A549 (cell line): ENCODE measurements around the gene CREB5. TPM values are rescaled to one million over a fixed set of nuclear protein-coding genes. Genes with fewer than 3 reads are reported as not detected.

Experiments used
- ATAC-seq, 2 experiments: fragments of 200-7000 bp in 1 of 2; fragments of >200 bp in 1 of 2; cut with Nextera tagmentation in 1 of 2; cut with Tn5 transposase in 1 of 2; 3 replicates each; pipeline versions ENCODE4 v1.8.0 to v1.9.1; 2018 to 2020; ENCODE audit warnings: mild to moderate bottlenecking in 1 of 2, moderate library complexity in 1 of 2
- CTCF ChIA-PET: fragments of 300-600 bp; sonication (Branson Sonifier 250); formaldehyde crosslinking; extraction: SDS; loops from one replicate; lab custom pipeline; 2021; ENCODE audit warnings: antibody characterized with exemption, inconsistent platforms; lab: Yijun Ruan, JAX
- POLR2A ChIA-PET: fragments of 350-600 bp; formaldehyde crosslinking; extraction: SDS; loops from one replicate; lab custom pipeline; 2021; ENCODE audit warnings: antibody characterized with exemption, inconsistent platforms; lab: Yijun Ruan, JAX
- DNase-seq, 2 experiments: peaks; one replicate each; pipeline versions ENCODE4 v3.0.0 to v3.0.0-alpha.2; 2011 to 2016; ENCODE audit warnings: low read depth in 1 of 2, low spot score in 1 of 2
- FAIRE-seq: peaks from 2 replicates; lab custom pipeline; 2011; peaks lifted over from hg19 to GRCh38; lab: Jason Lieb, UNC
- H3K27ac ChIP-seq, 2 experiments: fragments of >200 bp; sonication (Bioruptor Twin); formaldehyde crosslinking; 3 replicates each; pipeline ENCODE4 v1.5.1; 2016 to 2017
- H3K4me1 ChIP-seq: fragments of >200 bp; sonication (Bioruptor Twin); formaldehyde crosslinking; 3 replicates; pipeline ENCODE4 v1.6.1; 2016
- H3K4me2 ChIP-seq: fragments of >200 bp; sonication (Bioruptor Twin); formaldehyde crosslinking; 3 replicates; pipeline ENCODE4 v1.6.1; 2016
- H3K4me3 ChIP-seq: fragments of >200 bp; sonication (Bioruptor Twin); formaldehyde crosslinking; 3 replicates; pipeline ENCODE4 v1.5.1; 2016
- H3K9me3 ChIP-seq: fragments of >200 bp; sonication (Bioruptor Twin); formaldehyde crosslinking; 3 replicates; pipeline ENCODE4 v1.6.1; 2016
- CBX2 ChIP-seq: fragments of 200-600 bp; sonication (generic); IDR thresholded peaks from 2 replicates; pipeline ENCODE4 v1.6.1; 2016; ENCODE audit warnings: low read depth, mild to moderate bottlenecking, borderline replicate concordance
- CEBPB ChIP-seq, 2 experiments: fragments of >200 bp in 1 of 2; sonication (Bioruptor Twin) in 1 of 2; formaldehyde crosslinking in 1 of 2; IDR thresholded peaks; 2 replicates each; pipeline ENCODE4 v1.6.1; 2012 to 2016
- CHD2 ChIP-seq: fragments of 150-350 bp; IDR thresholded peaks from 2 replicates; pipeline ENCODE4 v1.6.1; 2014; ENCODE audit warnings: low read length; ENCODE audit not compliant: partially characterized antibody
- CHD4 ChIP-seq: fragments of 200-600 bp; sonication (generic); IDR thresholded peaks from 2 replicates; pipeline ENCODE4 v1.6.1; 2016; ENCODE audit warnings: antibody characterized with exemption, mild to moderate bottlenecking, borderline replicate concordance
- CTCF ChIP-seq: fragments of >200 bp; sonication (Bioruptor Twin); formaldehyde crosslinking; IDR thresholded peaks from 3 replicates; pipeline ENCODE4 v1.5.1; 2016
- E2F6 ChIP-seq: IDR thresholded peaks from 2 replicates; pipeline ENCODE4 v1.6.1; 2012; ENCODE audit warnings: low read depth, borderline replicate concordance
- EHF ChIP-seq: fragments of 250-450 bp; sonication (Bioruptor Pico); IDR thresholded peaks from 2 replicates; pipeline ENCODE4 v1.5.0; 2020; ENCODE audit warnings: mild to moderate bottlenecking
- FOSB ChIP-seq: fragments of 250-450 bp; sonication (Bioruptor Pico); IDR thresholded peaks from 2 replicates; pipeline ENCODE4 v1.5.0; 2020; ENCODE audit warnings: mild to moderate bottlenecking, moderate library complexity
- HDAC2 ChIP-seq: fragments of 200-600 bp; sonication (generic); IDR thresholded peaks from 2 replicates; pipeline ENCODE4 v1.6.1; 2016
- HEYL ChIP-seq: fragments of 250-450 bp; sonication (Bioruptor Pico); IDR thresholded peaks from 2 replicates; pipeline ENCODE4 v1.8.0; 2021; ENCODE audit warnings: mild to moderate bottlenecking, moderate library complexity
- HOXA7 ChIP-seq: fragments of 250-450 bp; sonication (Bioruptor Pico); IDR thresholded peaks from 2 replicates; pipeline ENCODE4 v1.5.0; 2020; ENCODE audit warnings: mild to moderate bottlenecking, moderate library complexity
- HOXB13 ChIP-seq: fragments of 250-450 bp; sonication (Bioruptor Pico); IDR thresholded peaks from 2 replicates; pipeline ENCODE4 v1.5.0; 2020; ENCODE audit warnings: low read depth, mild to moderate bottlenecking, moderate library complexity
- KDM1A ChIP-seq: fragments of 200-600 bp; sonication (generic); IDR thresholded peaks from 2 replicates; pipeline ENCODE4 v1.6.1; 2016; ENCODE audit warnings: low read depth, mild to moderate bottlenecking
- MAX ChIP-seq: IDR thresholded peaks from 2 replicates; pipeline ENCODE4 v1.6.1; 2012
- MYC ChIP-seq: IDR thresholded peaks from 2 replicates; pipeline ENCODE4 v1.6.1; 2012; ENCODE audit warnings: mild to moderate bottlenecking, inconsistent platforms, low read length, improper control_type of control experiment, borderline replicate concordance
- NFE2L2 ChIP-seq: fragments of 150-350 bp; conservative IDR thresholded peaks from 2 replicates; pipeline ENCODE4 v1.6.1; 2014; ENCODE audit warnings: low read length
- NR3C1 ChIP-seq: fragments of >200 bp; sonication (Bioruptor Twin); formaldehyde crosslinking; IDR thresholded peaks from 3 replicates; pipeline ENCODE4 v1.6.1; 2017
- PBX3 ChIP-seq: IDR thresholded peaks from 2 replicates; pipeline ENCODE4 v1.6.1; 2012
- POLR2AphosphoS2 ChIP-seq: conservative IDR thresholded peaks from 2 replicates; pipeline ENCODE4 v1.6.1; 2012; ENCODE audit warnings: low read length, improper control_type of control experiment, inconsistent platforms
- REST ChIP-seq: fragments of 200-600 bp; sonication (generic); IDR thresholded peaks from 2 replicates; pipeline ENCODE4 v1.6.1; 2016; ENCODE audit warnings: antibody characterized with exemption, mild to moderate bottlenecking, moderate library complexity
- RFX5 ChIP-seq: fragments of 450-650 bp; IDR thresholded peaks from 2 replicates; pipeline ENCODE4 v1.7.1; 2014; ENCODE audit warnings: antibody characterized with exemption, mild to moderate bottlenecking, moderate library complexity
- SREBF2 ChIP-seq: fragments of 450-650 bp; IDR thresholded peaks from 2 replicates; pipeline ENCODE4 v1.6.1; 2014; ENCODE audit warnings: mild to moderate bottlenecking, moderate library complexity
- TFCP2L1 ChIP-seq: fragments of 250-450 bp; sonication (Bioruptor Pico); IDR thresholded peaks from 2 replicates; pipeline ENCODE4 v1.5.0; 2021; ENCODE audit warnings: mild to moderate bottlenecking
- ZC3H11A ChIP-seq: fragments of 450-650 bp; IDR thresholded peaks from 2 replicates; pipeline ENCODE4 v1.6.1; 2014; ENCODE audit warnings: antibody characterized with exemption, mild to moderate bottlenecking
- WGBS: methylation state at CpG from one replicate; pipeline ENCODE4 v1.1.6; 2017; ENCODE audit errors: missing lambda C conversion rate; 5-methylcytosine and 5-hydroxymethylcytosine counted together
- polyA plus RNA-seq, 4 experiments: library from polyadenylated mRNA; depleted of rRNA in 3 of 4; stranded (reverse); fragments of >200 nt; fragmentation: RNase III in 1 of 4; extraction: RNeasy Plus Mini Kit Qiagen cat#74134 plus additional on column Dnase treatment in 1 of 4; gene quantifications; 2 replicates in 3 of 4; 3 replicates in 1 of 4; pipeline ENCODE4 v1.2.3, GENCODE V29; 2011 to 2017

The CREB5 gene
- polyA plus RNA-seq, 2 of the 4 experiments (the other 2 are of a cell fraction): 0.61 to 1.5 TPM

GRCh38 chr7:28871631-28872030 lies 459.3 kb downstream of the CREB5 start:
- no peak for ATAC-seq
- TF ChIP-seq KDM1A (no peak), HOXA7 (no peak), CEBPB (IDR thresholded peaks at IDR 0.05) (no peak), EHF (CRISPR knock-in tag) (no peak), CHD2 (no peak), E2F6 (no peak), CTCF (no peak), CHD4 (no peak), TFCP2L1 (CRISPR knock-in tag) (no peak), NFE2L2 (no peak), SREBF2 (no peak), CBX2 (no peak), NR3C1 (no peak), PBX3 (no peak), HDAC2 (no peak), REST (no peak), FOSB (no peak), MYC (no peak), RFX5 (no peak), HEYL (CRISPR knock-in tag) (no peak)
- DNase-seq: no peak
- Histone ChIP-seq H3K9me3 (no peaks in the 10 kb centered on the region), H3K4me3 (no peak overlapping the region), H3K4me1 (no peaks in the 10 kb centered on the region), H3K27ac (no peak overlapping the region), H3K4me2 (no peak overlapping the region)
- ChIA-PET POLR2A (no interaction called here), CTCF (interaction anchor here (0.8 to 0.9 kb wide), 2 partner anchors 9 to 52 kb away, joined by 3 to 4 read pairs; no protein-coding TSS in a partner anchor)
- no peak for FAIRE-seq

- H3K9me3 ChIP-seq: no peaks in the 10 kb centered on the region
- ATAC-seq (no peak), DNase-seq (no peak), FAIRE-seq (no peak)
- CTCF ChIA-PET: interaction anchor here (0.9 kb wide), 1 partner anchor 51 kb away, joined by 3 read pairs; no protein-coding TSS in a partner anchor
- WGBS: 35% methylated on average over 4 of the region's 4 CpGs
- no peak for TF ChIP-seq POLR2AphosphoS2
- TF ChIP-seq FOSB: no peak
- TF ChIP-seq MAX: no peak
- no peak for TF ChIP-seq E2F6
- TF ChIP-seq HOXB13 (CRISPR knock-in tag): no peak
- no peak for TF ChIP-seq MYC
- no peak for TF ChIP-seq CEBPB (IDR thresholded peaks at IDR 0.05)
- no peak for TF ChIP-seq ZC3H11A
- TF ChIP-seq CTCF: no peak
- no peak for TF ChIP-seq RFX5
- TF ChIP-seq, all 56 proteins: peak for 0
- Histone ChIP-seq H3K4me1 (no peaks in the 10 kb centered on the region), H3K4me3 (no peak overlapping the region), H3K4me2 (no peak overlapping the region), H3K27ac (no peak overlapping the region)
- POLR2A ChIA-PET: no interaction called here
Measured at GRCh38 chr7:28872226-28872625, 459.9 kb downstream of the CREB5 start.
